ENCODE measurements around the gene PRKG1. TPM values are rescaled to one million over a fixed set of nuclear protein-coding genes. Genes with fewer than 3 reads are reported as not detected.
"Not testable (repeated sequence)": the region's sequence is repeated elsewhere in the genome, so short reads cannot be mapped to it uniquely, and the experiment has no call there.

PRKG1 gene
- polyA plus RNA-seq, 3 donors = not detected

GRCh38 chr10:51269821-51270220, 195.5 kb downstream of the PRKG1 start:
- no peak overlapping the region for H3K4me3 Mint-ChIP-seq
- Histone ChIP-seq H3K36me3 (replicated peaks in 1 of 2; ENCODE audit: control insufficient read depth in 1 of 2, insufficient read depth in 2 of 2, low read length in 2 of 2) (no peaks in the 10 kb centered on the region), H3K79me2 (ENCODE audit: insufficient read depth, low read length) (no peaks in the 10 kb centered on the region), H3K4me2 (replicated peaks; ENCODE audit: extremely low read depth, low read length, poor library complexity, severe bottlenecking) (no peak overlapping the region), H3K4me1 (ENCODE audit: control insufficient read depth in 1 of 2, insufficient read depth in 2 of 2, low read length in 2 of 2) (peaks cover 10% of the 10 kb centered on the region in 2 donors), H4K20me1 (ENCODE audit: insufficient read depth, low read length) (no peaks in the 10 kb centered on the region), H3K27me3 (ENCODE audit: control insufficient read depth in 2 of 2, insufficient read depth in 2 of 2, low read length in 2 of 2) (no peaks in the 10 kb centered on the region), H3K27ac (ENCODE audit: low read depth in 1 of 2, low read length in 2 of 2) (no peak overlapping the region), H3K9me3 (replicated peaks in 1 of 2; ENCODE audit: control insufficient read depth in 1 of 2, insufficient read depth in 1 of 2, low read length in 2 of 2) (no peaks in the 10 kb centered on the region), H2AFZ (ENCODE audit: insufficient read depth, low read depth, low read length, poor library complexity, severe bottlenecking) (no peak overlapping the region), H3K4me3 (replicated peaks in 1 of 3; ENCODE audit: low read depth in 2 of 3, low read length in 3 of 3) (no peak overlapping the region), H3K9ac (ENCODE audit: insufficient read depth, low read length, poor library complexity, severe bottlenecking) (no peak overlapping the region)
- peaks cover 9% of the 10 kb centered on the region for H3K4me1 Mint-ChIP-seq
- no peaks in the 10 kb centered on the region for H3K36me3 Mint-ChIP-seq
- H3K9me3 Mint-ChIP-seq = peaks cover 0 to 4% (median 0%) of the 10 kb centered on the region in 7 donors
- DNase-seq = no peak
- peaks cover 0 to 2% (median 0%) of the 10 kb centered on the region in 3 donors for H3K27me3 Mint-ChIP-seq (ENCODE audit: low read depth in 3 of 3)
- no peak overlapping the region for H3K27ac Mint-ChIP-seq
- intact Hi-C loops (cut with micrococcal nuclease) = no loop called here
- TF ChIP-seq CTCF (IDR thresholded peaks at IDR 0.05) = no peak

GRCh38 chr10:51270936-51271530, 196.7 kb downstream of the PRKG1 start:
- peaks cover 0 to 7% (median 0%) of the 10 kb centered on the region in 7 donors for H3K9me3 Mint-ChIP-seq
- peaks cover 0 to under 1% (median 0%) of the 10 kb centered on the region in 3 donors for H3K27me3 Mint-ChIP-seq (ENCODE audit: low read depth in 3 of 3)
- H2AFZ ChIP-seq (ENCODE audit: insufficient read depth, low read depth, low read length, poor library complexity, severe bottlenecking) = no peak overlapping the region
- intact Hi-C loops (cut with micrococcal nuclease) = no loop called here
- no peaks in the 10 kb centered on the region for H3K36me3 ChIP-seq (replicated peaks in 1 of 2; ENCODE audit: control insufficient read depth in 1 of 2, insufficient read depth in 2 of 2, low read length in 2 of 2)
- H3K4me3 ChIP-seq (replicated peaks in 1 of 3; ENCODE audit: low read depth in 2 of 3, low read length in 3 of 3) = no peak overlapping the region
- H3K79me2 ChIP-seq (ENCODE audit: insufficient read depth, low read length) = no peaks in the 10 kb centered on the region
- no peak for TF ChIP-seq CTCF (IDR thresholded peaks at IDR 0.05)
- H3K4me1 Mint-ChIP-seq = peaks cover 9% of the 10 kb centered on the region
- H3K36me3 Mint-ChIP-seq = no peaks in the 10 kb centered on the region
- DNase-seq = no peak
- no CpG with 5 or more reads among the region's 2 CpGs for WGBS (ENCODE audit: insufficient coverage)
- H3K27ac Mint-ChIP-seq = no peak overlapping the region
- no peaks in the 10 kb centered on the region for H3K9me3 ChIP-seq (replicated peaks in 1 of 2; ENCODE audit: control insufficient read depth in 1 of 2, insufficient read depth in 1 of 2, low read length in 2 of 2)
- H4K20me1 ChIP-seq (ENCODE audit: insufficient read depth, low read length) = no peaks in the 10 kb centered on the region
- no peak overlapping the region for H3K27ac ChIP-seq (ENCODE audit: low read depth in 1 of 2, low read length in 2 of 2)
- H3K4me2 ChIP-seq (replicated peaks; ENCODE audit: extremely low read depth, low read length, poor library complexity, severe bottlenecking) = no peak overlapping the region
- no peak overlapping the region for H3K4me3 Mint-ChIP-seq
- H3K9ac ChIP-seq (ENCODE audit: insufficient read depth, low read length, poor library complexity, severe bottlenecking) = no peak overlapping the region
- H3K27me3 ChIP-seq (ENCODE audit: control insufficient read depth in 2 of 2, insufficient read depth in 2 of 2, low read length in 2 of 2) = no peaks in the 10 kb centered on the region
- H3K4me1 ChIP-seq (ENCODE audit: control insufficient read depth in 1 of 2, insufficient read depth in 2 of 2, low read length in 2 of 2) = peaks cover 10% of the 10 kb centered on the region in 2 donors

GRCh38 chr10:51272099-51272498, 197.8 kb downstream of the PRKG1 start:
- H3K4me1 Mint-ChIP-seq; H3K4me3 ChIP-seq (replicated peaks in 1 of 3; ENCODE audit: low read depth in 2 of 3, low read length in 3 of 3); intact Hi-C loops (cut with micrococcal nuclease); H3K36me3 Mint-ChIP-seq; H4K20me1 ChIP-seq (ENCODE audit: insufficient read depth, low read length); H3K9ac ChIP-seq (ENCODE audit: insufficient read depth, low read length, poor library complexity, severe bottlenecking); H3K27me3 Mint-ChIP-seq (ENCODE audit: low read depth in 3 of 3); H3K27ac ChIP-seq (ENCODE audit: low read depth in 1 of 2, low read length in 2 of 2); H3K79me2 ChIP-seq (ENCODE audit: insufficient read depth, low read length); H2AFZ ChIP-seq (ENCODE audit: insufficient read depth, low read depth, low read length, poor library complexity, severe bottlenecking); H3K4me3 Mint-ChIP-seq; H3K27ac Mint-ChIP-seq; DNase-seq; H3K27me3 ChIP-seq (ENCODE audit: control insufficient read depth in 2 of 2, insufficient read depth in 2 of 2, low read length in 2 of 2); H3K4me2 ChIP-seq (replicated peaks; ENCODE audit: extremely low read depth, low read length, poor library complexity, severe bottlenecking); H3K36me3 ChIP-seq (replicated peaks in 1 of 2; ENCODE audit: control insufficient read depth in 1 of 2, insufficient read depth in 2 of 2, low read length in 2 of 2); H3K9me3 ChIP-seq (replicated peaks in 1 of 2; ENCODE audit: control insufficient read depth in 1 of 2, insufficient read depth in 1 of 2, low read length in 2 of 2): not testable (repeated sequence)
- H3K4me1 ChIP-seq (ENCODE audit: control insufficient read depth in 1 of 2, insufficient read depth in 2 of 2, low read length in 2 of 2) = peaks cover 10% of the 10 kb centered on the region in 2 donors
- peaks cover 0 to 11% (median 0%) of the 10 kb centered on the region in 7 donors for H3K9me3 Mint-ChIP-seq
- no CpG with 5 or more reads among the region's 2 CpGs for WGBS (ENCODE audit: insufficient coverage)
